Ureter (tissue), 1 donor: Measurements from ENCODE around the gene AKR1C8. TPM values are rescaled to one million over a fixed set of nuclear protein-coding genes. Genes with fewer than 3 reads are reported as not detected.
A peak's percentile ranks its signal among the peaks of the same experiment; 100 is the strongest.
"Not testable (repeated sequence)": the region's sequence is repeated elsewhere in the genome, so short reads cannot be mapped to it uniquely, and the experiment has no call there.

Experiments
- DNase-seq: peaks from one replicate; pipeline ENCODE4 v3.0.0-alpha.2; 2020; ENCODE audit warnings: low spot score
- total RNA-seq: library from RNA; stranded (reverse); gene quantifications from one replicate; pipeline ENCODE4 v1.2.4, GENCODE V29; 2023
- donor health status: DM: yes; HTN: yes; CAD: no.

Gene AKR1C8
- not detected for total RNA-seq

GRCh38 chr10:5184987-5185775, at the start of gene AKR1C8:
Gene AKR1C8, minus strand, starts transcription at chr10:5185150. Its CDS starts 46 bp downstream, at chr10:5185104.
- no peak for DNase-seq

GRCh38 chr10:5234106-5234860, 49.3 kb upstream of the AKR1C8 start:
- peak; percentile 63 for DNase-seq

- DNase-seq: no peak
These were observed 48.4 kb upstream of the AKR1C8 start for GRCh38 chr10:5233324-5233723.

GRCh38 chr10:5229019-5229418, 44.1 kb upstream of the AKR1C8 start:
- DNase-seq: no peak

- not testable (repeated sequence) for DNase-seq
These were observed 38.0 kb upstream of the AKR1C8 start for GRCh38 chr10:5222942-5223341.

GRCh38 chr10:5219262-5219661, 34.3 kb upstream of the AKR1C8 start:
- no peak for DNase-seq

GRCh38 chr10:5216801-5217200, 31.9 kb upstream of the AKR1C8 start:
- DNase-seq: no peak

GRCh38 chr10:5211696-5212536, 27.0 kb upstream of the AKR1C8 start:
- no peak for DNase-seq

GRCh38 chr10:5210261-5210660, 25.3 kb upstream of the AKR1C8 start:
- not testable (repeated sequence) for DNase-seq

- not testable (repeated sequence) for DNase-seq
These were observed 24.8 kb upstream of the AKR1C8 start for GRCh38 chr10:5209776-5210175.

GRCh38 chr10:5206799-5207198, 21.8 kb upstream of the AKR1C8 start:
- DNase-seq: no peak

GRCh38 chr10:5199398-5199797, 14.4 kb upstream of the AKR1C8 start:
- no peak for DNase-seq

- DNase-seq: no peak
These were observed 13.4 kb upstream of the AKR1C8 start for GRCh38 chr10:5198386-5198785.

GRCh38 chr10:5196702-5197113, 11.8 kb upstream of the AKR1C8 start, which contains the start of gene AKR1C4:
Gene AKR1C4, plus strand, starts transcription at chr10:5196837. Its CDS starts 31 bp downstream, at chr10:5196868.
- DNase-seq: no peak

- DNase-seq: no peak
These were observed 10.9 kb upstream of the AKR1C8 start for GRCh38 chr10:5195727-5196374.

GRCh38 chr10:5194431-5194830, 9.5 kb upstream of the AKR1C8 start:
- no peak for DNase-seq

- no peak for DNase-seq
These were observed 3.4 kb upstream of the AKR1C8 start for GRCh38 chr10:5188358-5188757.

- no peak for DNase-seq
These were observed 2.9 kb upstream of the AKR1C8 start for GRCh38 chr10:5187867-5188266.

GRCh38 chr10:5183923-5184322, 1.0 kb downstream of the AKR1C8 start:
- DNase-seq: no peak

GRCh38 chr10:5180503-5180902, 4.4 kb downstream of the AKR1C8 start:
- DNase-seq: not testable (repeated sequence)

GRCh38 chr10:5175581-5175980, 9.4 kb downstream of the AKR1C8 start:
- DNase-seq: not testable (repeated sequence)
